ENCODE results near the gene VIP. TPM values are rescaled to one million over a fixed set of nuclear protein-coding genes. Genes with fewer than 3 reads are reported as not detected.

The VIP gene
- total RNA-seq, 1 donor from 2014 or later: 7.1 TPM

- Histone ChIP-seq H3K36me3 (ENCODE audit: control insufficient read depth, insufficient read depth, low read length) (no peaks in the 10 kb centered on the region), H3K27me3 (ENCODE audit: control insufficient read depth, insufficient read depth, low read length) (no peaks in the 10 kb centered on the region), H3K4me3 (ENCODE audit: low read depth, low read length) (no peak overlapping the region)
- TF ChIP-seq CTCF (IDR thresholded peaks at IDR 0.05; ENCODE audit: insufficient read depth, low read length, poor library complexity, severe bottlenecking): no peak
- DNase-seq (ENCODE audit: low read depth): no peak
Observed at GRCh38 chr6:152769159-152769558, 18.6 kb downstream of the VIP start.

GRCh38 chr6:152769993-152770392 is 19.4 kb downstream of the VIP start:
- Histone ChIP-seq H3K36me3 (ENCODE audit: control insufficient read depth, insufficient read depth, low read length) (no peaks in the 10 kb centered on the region), H3K27me3 (ENCODE audit: control insufficient read depth, insufficient read depth, low read length) (no peaks in the 10 kb centered on the region), H3K4me3 (ENCODE audit: low read depth, low read length) (no peak overlapping the region)
- TF ChIP-seq CTCF (IDR thresholded peaks at IDR 0.05; ENCODE audit: insufficient read depth, low read length, poor library complexity, severe bottlenecking): no peak
- no peak for DNase-seq (ENCODE audit: low read depth)

- no peak for DNase-seq (ENCODE audit: low read depth)
- no peak for TF ChIP-seq CTCF (IDR thresholded peaks at IDR 0.05; ENCODE audit: insufficient read depth, low read length, poor library complexity, severe bottlenecking)
- H3K4me3 ChIP-seq (ENCODE audit: low read depth, low read length): no peak overlapping the region
- H3K36me3 ChIP-seq (ENCODE audit: control insufficient read depth, insufficient read depth, low read length): no peaks in the 10 kb centered on the region
- no peaks in the 10 kb centered on the region for H3K27me3 ChIP-seq (ENCODE audit: control insufficient read depth, insufficient read depth, low read length)
Observed at GRCh38 chr6:152771061-152771687, 20.6 kb downstream of the VIP start.

GRCh38 chr6:152775428-152775827 is 24.8 kb downstream of the VIP start:
- no peak overlapping the region for H3K4me3 ChIP-seq (ENCODE audit: low read depth, low read length)
- no peaks in the 10 kb centered on the region for H3K27me3 ChIP-seq (ENCODE audit: control insufficient read depth, insufficient read depth, low read length)
- no peak for TF ChIP-seq CTCF (IDR thresholded peaks at IDR 0.05; ENCODE audit: insufficient read depth, low read length, poor library complexity, severe bottlenecking)
- H3K36me3 ChIP-seq (ENCODE audit: control insufficient read depth, insufficient read depth, low read length): no peaks in the 10 kb centered on the region
- no peak for DNase-seq (ENCODE audit: low read depth)

GRCh38 chr6:152776833-152777232 is 26.2 kb downstream of the VIP start:
- no peak for TF ChIP-seq CTCF (IDR thresholded peaks at IDR 0.05; ENCODE audit: insufficient read depth, low read length, poor library complexity, severe bottlenecking)
- DNase-seq (ENCODE audit: low read depth): no peak
- H3K4me3 ChIP-seq (ENCODE audit: low read depth, low read length): no peak overlapping the region
- no peaks in the 10 kb centered on the region for H3K36me3 ChIP-seq (ENCODE audit: control insufficient read depth, insufficient read depth, low read length)
- H3K27me3 ChIP-seq (ENCODE audit: control insufficient read depth, insufficient read depth, low read length): no peaks in the 10 kb centered on the region

- Histone ChIP-seq H3K27me3 (ENCODE audit: control insufficient read depth, insufficient read depth, low read length) (no peaks in the 10 kb centered on the region), H3K36me3 (ENCODE audit: control insufficient read depth, insufficient read depth, low read length) (no peaks in the 10 kb centered on the region), H3K4me3 (ENCODE audit: low read depth, low read length) (no peak overlapping the region)
- DNase-seq (ENCODE audit: low read depth): no peak
- no peak for TF ChIP-seq CTCF (IDR thresholded peaks at IDR 0.05; ENCODE audit: insufficient read depth, low read length, poor library complexity, severe bottlenecking)
Observed at GRCh38 chr6:152783217-152783878, 32.8 kb downstream of the VIP start.

Measured in kidney epithelial cell (primary cell).